ENCODE measurements around the gene FAM47C.

GRCh38 chrX:36986231-36986630 is 21.9 kb upstream of the FAM47C start:
- no peak for TF ChIP-seq CTCF (IDR thresholded peaks at IDR 0.05)
- no peak for TF ChIP-seq POLR2AphosphoS5 (IDR thresholded peaks at IDR 0.05)
